ENCODE data around the gene EHMT1.

DNA sequence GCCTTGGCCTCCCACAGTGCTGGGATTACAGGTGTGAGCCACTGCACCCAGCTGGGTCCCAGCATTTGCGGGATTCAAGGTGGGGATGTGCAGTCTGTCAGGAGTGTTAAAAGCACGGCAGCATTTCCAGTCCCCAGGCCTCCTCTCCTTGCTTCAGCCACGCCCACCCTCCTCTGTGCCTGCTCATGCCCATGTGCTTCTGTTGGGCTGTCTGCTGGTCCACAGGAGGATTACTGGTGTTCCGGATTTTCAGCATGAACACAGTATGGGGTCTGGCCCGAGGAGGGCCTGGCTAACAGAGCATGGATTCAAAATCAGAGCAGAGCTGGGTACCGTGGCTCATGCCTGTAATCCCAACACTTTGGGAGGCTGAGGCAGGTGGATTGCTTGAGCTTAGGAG, 7.9 kb upstream of the EHMT1 start:
- TF ChIP-seq JUNB (IDR thresholded peaks at IDR 0.05): no peak
- no peak for TF ChIP-seq SMC3 (IDR thresholded peaks at IDR 0.05; ENCODE audit: borderline replicate concordance, low read length)
- TF ChIP-seq, protein P1, sequence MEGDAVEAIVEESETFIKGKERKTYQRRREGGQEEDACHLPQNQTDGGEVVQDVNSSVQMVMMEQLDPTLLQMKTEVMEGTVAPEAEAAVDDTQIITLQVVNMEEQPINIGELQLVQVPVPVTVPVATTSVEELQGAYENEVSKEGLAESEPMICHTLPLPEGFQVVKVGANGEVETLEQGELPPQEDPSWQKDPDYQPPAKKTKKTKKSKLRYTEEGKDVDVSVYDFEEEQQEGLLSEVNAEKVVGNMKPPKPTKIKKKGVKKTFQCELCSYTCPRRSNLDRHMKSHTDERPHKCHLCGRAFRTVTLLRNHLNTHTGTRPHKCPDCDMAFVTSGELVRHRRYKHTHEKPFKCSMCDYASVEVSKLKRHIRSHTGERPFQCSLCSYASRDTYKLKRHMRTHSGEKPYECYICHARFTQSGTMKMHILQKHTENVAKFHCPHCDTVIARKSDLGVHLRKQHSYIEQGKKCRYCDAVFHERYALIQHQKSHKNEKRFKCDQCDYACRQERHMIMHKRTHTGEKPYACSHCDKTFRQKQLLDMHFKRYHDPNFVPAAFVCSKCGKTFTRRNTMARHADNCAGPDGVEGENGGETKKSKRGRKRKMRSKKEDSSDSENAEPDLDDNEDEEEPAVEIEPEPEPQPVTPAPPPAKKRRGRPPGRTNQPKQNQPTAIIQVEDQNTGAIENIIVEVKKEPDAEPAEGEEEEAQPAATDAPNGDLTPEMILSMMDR (IDR thresholded peaks at IDR 0.05 in 2 of 3, conservative IDR thresholded peaks at IDR 0.05 in 1 of 3; ENCODE audit: control insufficient read depth in 2 of 3, extremely low read depth in 1 of 3, insufficient read depth in 1 of 3, low read depth in 3 of 3, low read length in 3 of 3): no peak
- TF ChIP-seq NFXL1 (IDR thresholded peaks at IDR 0.05; ENCODE audit: borderline replicate concordance): no peak
- TF ChIP-seq, protein P2, sequence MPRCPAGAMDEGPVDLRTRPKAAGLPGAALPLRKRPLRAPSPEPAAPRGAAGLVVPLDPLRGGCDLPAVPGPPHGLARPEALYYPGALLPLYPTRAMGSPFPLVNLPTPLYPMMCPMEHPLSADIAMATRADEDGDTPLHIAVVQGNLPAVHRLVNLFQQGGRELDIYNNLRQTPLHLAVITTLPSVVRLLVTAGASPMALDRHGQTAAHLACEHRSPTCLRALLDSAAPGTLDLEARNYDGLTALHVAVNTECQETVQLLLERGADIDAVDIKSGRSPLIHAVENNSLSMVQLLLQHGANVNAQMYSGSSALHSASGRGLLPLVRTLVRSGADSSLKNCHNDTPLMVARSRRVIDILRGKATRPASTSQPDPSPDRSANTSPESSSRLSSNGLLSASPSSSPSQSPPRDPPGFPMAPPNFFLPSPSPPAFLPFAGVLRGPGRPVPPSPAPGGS (IDR thresholded peaks at IDR 0.05; ENCODE audit: borderline replicate concordance, insufficient read depth, low read depth, low read length, poor library complexity, severe bottlenecking): no peak
- TF ChIP-seq RFX5 (IDR thresholded peaks at IDR 0.05; ENCODE audit: low read depth, low read length): no peak
- no peak for TF ChIP-seq EP300 (IDR thresholded peaks at IDR 0.05; ENCODE audit: borderline replicate concordance in 1 of 2, control insufficient read depth in 1 of 2, low read depth in 2 of 2, low read length in 2 of 2)
- TF ChIP-seq SPI1 (IDR thresholded peaks at IDR 0.05; ENCODE audit: borderline replicate concordance, insufficient read depth, low read depth, low read length): no peak
- TF ChIP-seq POLR2A (IDR thresholded peaks at IDR 0.05; ENCODE audit: low read depth, low read length): no peak

Data from GM12878 (cell line).